Epithelial cell of esophagus (primary cell): ENCODE results near the gene TRIM38.

ENCODE experiments used
- DNase-seq: peaks from one replicate; pipeline ENCODE4 v3.0.0; 2010; ENCODE audit warnings: low read depth
- H3K4me3 ChIP-seq: 2 replicates; pipeline ENCODE4 v1.5.1; 2011; ENCODE audit warnings: mild to moderate bottlenecking, low read length, control low read depth
- TF ChIP-seq, protein P1 (sequence below): IDR thresholded peaks from 2 replicates; pipeline ENCODE4 v1.5.1; 2011; ENCODE audit warnings: low read depth, mild to moderate bottlenecking, low read length, control low read depth, inconsistent platforms; ENCODE audit not compliant: insufficient read depth; ENCODE audit errors: missing control alignments

TRIM38 gene, protein sequence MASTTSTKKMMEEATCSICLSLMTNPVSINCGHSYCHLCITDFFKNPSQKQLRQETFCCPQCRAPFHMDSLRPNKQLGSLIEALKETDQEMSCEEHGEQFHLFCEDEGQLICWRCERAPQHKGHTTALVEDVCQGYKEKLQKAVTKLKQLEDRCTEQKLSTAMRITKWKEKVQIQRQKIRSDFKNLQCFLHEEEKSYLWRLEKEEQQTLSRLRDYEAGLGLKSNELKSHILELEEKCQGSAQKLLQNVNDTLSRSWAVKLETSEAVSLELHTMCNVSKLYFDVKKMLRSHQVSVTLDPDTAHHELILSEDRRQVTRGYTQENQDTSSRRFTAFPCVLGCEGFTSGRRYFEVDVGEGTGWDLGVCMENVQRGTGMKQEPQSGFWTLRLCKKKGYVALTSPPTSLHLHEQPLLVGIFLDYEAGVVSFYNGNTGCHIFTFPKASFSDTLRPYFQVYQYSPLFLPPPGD

DNA sequence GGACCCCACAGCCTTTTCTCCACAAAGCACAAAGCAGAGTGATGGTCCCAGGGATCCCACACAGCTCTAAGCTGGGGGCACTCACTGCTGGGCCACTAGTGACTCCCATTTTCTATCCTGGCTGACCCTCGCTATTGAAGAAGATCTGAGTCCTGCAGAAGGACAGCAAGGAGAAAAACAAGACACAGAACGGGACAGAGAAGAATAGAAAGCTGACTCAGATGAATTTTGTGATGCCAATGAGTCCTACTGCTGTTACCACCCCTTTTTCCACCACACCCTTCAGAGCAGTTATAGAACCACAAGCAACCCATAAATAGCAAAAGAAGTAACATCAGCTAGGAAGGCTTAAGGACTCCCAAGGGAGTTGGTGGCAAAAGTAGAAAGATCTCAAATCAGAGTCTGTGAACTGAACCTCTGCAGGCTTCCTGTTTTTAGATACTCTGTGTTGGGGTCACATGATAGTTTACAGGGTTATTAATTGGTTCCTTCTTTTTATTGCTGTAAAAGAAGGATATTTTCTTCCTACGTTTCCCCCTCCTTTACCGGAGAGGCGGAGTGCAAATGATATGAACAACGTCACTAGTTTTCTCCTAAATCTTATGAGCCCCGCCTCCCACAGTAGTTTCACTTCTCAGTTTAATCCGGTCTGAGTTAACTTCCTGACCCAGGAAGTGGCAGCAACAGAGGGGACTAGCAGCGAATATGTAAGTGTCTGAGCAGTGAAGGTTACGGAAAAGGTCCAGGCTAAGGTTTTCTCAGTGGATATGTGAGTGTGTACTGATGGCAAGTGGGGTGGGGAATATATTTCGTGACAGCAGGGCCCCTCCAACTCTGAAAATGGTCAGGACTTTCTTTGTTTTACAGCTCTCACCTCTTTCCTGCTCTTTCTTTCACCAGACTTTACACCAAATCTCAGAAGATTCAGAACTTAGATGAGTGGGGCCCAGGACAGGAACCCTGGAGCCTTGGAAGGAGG, at the start of gene TRIM38:
TRIM38 (plus strand) TSS at position 654 of the 979 bp plus-strand sequence. CDS start 3,721 bp downstream, outside the sequence.
- TF ChIP-seq, protein P1, sequence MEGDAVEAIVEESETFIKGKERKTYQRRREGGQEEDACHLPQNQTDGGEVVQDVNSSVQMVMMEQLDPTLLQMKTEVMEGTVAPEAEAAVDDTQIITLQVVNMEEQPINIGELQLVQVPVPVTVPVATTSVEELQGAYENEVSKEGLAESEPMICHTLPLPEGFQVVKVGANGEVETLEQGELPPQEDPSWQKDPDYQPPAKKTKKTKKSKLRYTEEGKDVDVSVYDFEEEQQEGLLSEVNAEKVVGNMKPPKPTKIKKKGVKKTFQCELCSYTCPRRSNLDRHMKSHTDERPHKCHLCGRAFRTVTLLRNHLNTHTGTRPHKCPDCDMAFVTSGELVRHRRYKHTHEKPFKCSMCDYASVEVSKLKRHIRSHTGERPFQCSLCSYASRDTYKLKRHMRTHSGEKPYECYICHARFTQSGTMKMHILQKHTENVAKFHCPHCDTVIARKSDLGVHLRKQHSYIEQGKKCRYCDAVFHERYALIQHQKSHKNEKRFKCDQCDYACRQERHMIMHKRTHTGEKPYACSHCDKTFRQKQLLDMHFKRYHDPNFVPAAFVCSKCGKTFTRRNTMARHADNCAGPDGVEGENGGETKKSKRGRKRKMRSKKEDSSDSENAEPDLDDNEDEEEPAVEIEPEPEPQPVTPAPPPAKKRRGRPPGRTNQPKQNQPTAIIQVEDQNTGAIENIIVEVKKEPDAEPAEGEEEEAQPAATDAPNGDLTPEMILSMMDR = no peak
- H3K4me3 ChIP-seq = peak within 1 kb of the TSS; percentile 76

GRCh38 chr6:25913741-25914140, 48.9 kb upstream of the TRIM38 start:
- DNase-seq = no peak
- H3K4me3 ChIP-seq = no peak overlapping the region
- TF ChIP-seq, protein P1 = no peak

More for the DNA sequence above, at the start of gene TRIM38:
- peak; percentile 80 for DNase-seq

GRCh38 chr6:25916330-25916729, 46.3 kb upstream of the TRIM38 start:
- TF ChIP-seq, protein P1 = no peak
- DNase-seq = no peak
- H3K4me3 ChIP-seq = no peak overlapping the region

- TF ChIP-seq, protein P1 = no peak
- DNase-seq = no peak
- no peak overlapping the region for H3K4me3 ChIP-seq
Observed at GRCh38 chr6:25916789-25917490, 45.7 kb upstream of the TRIM38 start.

GRCh38 chr6:25918083-25918683, 44.4 kb upstream of the TRIM38 start:
- H3K4me3 ChIP-seq = no peak overlapping the region
- TF ChIP-seq, protein P1 = no peak
- no peak for DNase-seq

- TF ChIP-seq, protein P1 = no peak
Observed at GRCh38 chr6:25919657-25920056, 42.9 kb upstream of the TRIM38 start.

More at GRCh38 chr6:25919657-25920056, 42.9 kb upstream of the TRIM38 start:
- H3K4me3 ChIP-seq = no peak overlapping the region
- no peak for DNase-seq
